ENCODE results near the gene A2M. TPM values are rescaled to one million over a fixed set of nuclear protein-coding genes. Genes with fewer than 3 reads are reported as not detected.

The A2M gene
- total RNA-seq, 1 experiment from 2014 or later: 1.2 TPM

GRCh38 chr12:9037431-9037830, 78.3 kb downstream of the A2M start:
- H3K79me1 ChIP-seq (ENCODE audit: insufficient read depth, low read depth, low read length, poor library complexity, severe bottlenecking): no peaks in the 10 kb centered on the region
- H3K9ac ChIP-seq (ENCODE audit: extremely low read depth, insufficient read length, low read length): no peak overlapping the region
- Mint-ChIP-seq H3K9me3 (peaks cover 3% of the 10 kb centered on the region in 2 experiments; a peak in 2 of 5 replicates), H3K27me3 (ENCODE audit: low read depth) (no peaks in the 10 kb centered on the region), H3K27ac (no peak overlapping the region), H3K4me3 (no peak overlapping the region), H3K36me3 (ENCODE audit: insufficient read depth in 1 of 3, low read depth in 3 of 3) (peaks cover 2 to 4% (median 3%) of the 10 kb centered on the region in 3 experiments; a peak in 3 of 7 replicates), H3K4me1 (peaks cover 0 to 3% of the 10 kb centered on the region in 2 experiments; a peak in 1 of 4 replicates)
- H4K20me1 ChIP-seq (ENCODE audit: control insufficient read depth, insufficient read depth, insufficient read length): no peaks in the 10 kb centered on the region
- WGBS (ENCODE audit: extremely low coverage, insufficient read length, low lambda C conversion rate): no CpG with 5 or more reads among the region's 3 CpGs
- no peak for DNase-seq
- H3K4me1 ChIP-seq (ENCODE audit: insufficient read depth, low read length): no peaks in the 10 kb centered on the region
- no peak overlapping the region for H2AK5ac ChIP-seq (ENCODE audit: insufficient read length, low read length)
- no peak overlapping the region for H3K27ac ChIP-seq (ENCODE audit: insufficient read length, low read depth, low read length)
- no peak overlapping the region for H3T11ph ChIP-seq (ENCODE audit: low read length)
- no peak for TF ChIP-seq CTCF (conservative IDR thresholded peaks at IDR 0.05)
- no peak overlapping the region for H4K5ac ChIP-seq (ENCODE audit: insufficient read length, low read depth, low read length)
- H4K91ac ChIP-seq (ENCODE audit: insufficient read length, low read depth, low read length): no peak overlapping the region
- no peaks in the 10 kb centered on the region for H3K79me2 ChIP-seq (ENCODE audit: insufficient read depth, low read length)
- no peak overlapping the region for H2BK12ac ChIP-seq (ENCODE audit: insufficient read length, low read depth, low read length)
- no peak overlapping the region for H3K56ac ChIP-seq (ENCODE audit: insufficient read length, low read depth, low read length)
- no peak overlapping the region for H3K4me2 ChIP-seq (ENCODE audit: insufficient read depth, insufficient read length, low read length)
- no peak overlapping the region for H2BK120ac ChIP-seq (ENCODE audit: low read depth, low read length, poor library complexity, severe bottlenecking)
- no peak overlapping the region for H3K4ac ChIP-seq (ENCODE audit: low read depth, low read length)
- H3K27me3 ChIP-seq (ENCODE audit: insufficient read depth, low read length): no peaks in the 10 kb centered on the region
- H2BK20ac ChIP-seq (ENCODE audit: low read depth, low read length, poor library complexity, severe bottlenecking): no peak overlapping the region
- no peaks in the 10 kb centered on the region for H3K9me3 ChIP-seq (ENCODE audit: control insufficient read depth, low read depth, low read length)
- no peak overlapping the region for H2AFZ ChIP-seq (ENCODE audit: low read length)
- no peaks in the 10 kb centered on the region for H3K23me2 ChIP-seq (ENCODE audit: insufficient read length, low read depth, low read length, poor library complexity, severe bottlenecking)
- no peak overlapping the region for H2BK5ac ChIP-seq (ENCODE audit: insufficient read length, low read length)
- no peak overlapping the region for H2BK15ac ChIP-seq (ENCODE audit: low read depth, low read length)
- H3K18ac ChIP-seq (ENCODE audit: insufficient read length, low read depth, low read length): no peak overlapping the region
- H4K8ac ChIP-seq (replicated peaks; ENCODE audit: insufficient read length, low read depth, low read length): no peak overlapping the region
- H3K14ac ChIP-seq (ENCODE audit: insufficient read depth, low read length): no peak overlapping the region
- no peak overlapping the region for H3K23ac ChIP-seq (ENCODE audit: insufficient read length, low read depth, low read length)

All from H9 (cell line).